Omental fat pad (tissue), 4 donors: ENCODE measurements around the gene BAHCC1. TPM values are rescaled to one million over a fixed set of nuclear protein-coding genes. Genes with fewer than 3 reads are reported as not detected.

ENCODE experiments used
- ATAC-seq: fragments of 150-250 bp; one replicate; pipeline ENCODE4 v1.9.1; 2016; ENCODE audit warnings: mild to moderate bottlenecking, moderate library complexity; ENCODE audit not compliant: low FRiP score
- DNase-seq: peaks from one replicate; pipeline ENCODE4 v3.0.0-alpha.2; 2019; ENCODE audit warnings: low spot score
- total RNA-seq, 4 donors: library from RNA; depleted of rRNA; stranded (reverse); fragments of >200 nt; gene quantifications; one replicate each; pipeline ENCODE4 v1.1.0, GENCODE V29; 2016
- TF ChIP-seq, protein P1 (sequence below), 3 donors: fragments of 450-650 bp; IDR thresholded peaks; one replicate each; pipeline ENCODE4 v1.5.1; 2016 to 2017; ENCODE audit warnings: antibody characterized with exemption in 3 of 3, mild to moderate bottlenecking in 3 of 3, moderate library complexity in 2 of 3

BAHCC1 gene
- total RNA-seq, 4 donors from 2014 or later = 4.8 to 20.8 (median 7.1) TPM

DNA sequence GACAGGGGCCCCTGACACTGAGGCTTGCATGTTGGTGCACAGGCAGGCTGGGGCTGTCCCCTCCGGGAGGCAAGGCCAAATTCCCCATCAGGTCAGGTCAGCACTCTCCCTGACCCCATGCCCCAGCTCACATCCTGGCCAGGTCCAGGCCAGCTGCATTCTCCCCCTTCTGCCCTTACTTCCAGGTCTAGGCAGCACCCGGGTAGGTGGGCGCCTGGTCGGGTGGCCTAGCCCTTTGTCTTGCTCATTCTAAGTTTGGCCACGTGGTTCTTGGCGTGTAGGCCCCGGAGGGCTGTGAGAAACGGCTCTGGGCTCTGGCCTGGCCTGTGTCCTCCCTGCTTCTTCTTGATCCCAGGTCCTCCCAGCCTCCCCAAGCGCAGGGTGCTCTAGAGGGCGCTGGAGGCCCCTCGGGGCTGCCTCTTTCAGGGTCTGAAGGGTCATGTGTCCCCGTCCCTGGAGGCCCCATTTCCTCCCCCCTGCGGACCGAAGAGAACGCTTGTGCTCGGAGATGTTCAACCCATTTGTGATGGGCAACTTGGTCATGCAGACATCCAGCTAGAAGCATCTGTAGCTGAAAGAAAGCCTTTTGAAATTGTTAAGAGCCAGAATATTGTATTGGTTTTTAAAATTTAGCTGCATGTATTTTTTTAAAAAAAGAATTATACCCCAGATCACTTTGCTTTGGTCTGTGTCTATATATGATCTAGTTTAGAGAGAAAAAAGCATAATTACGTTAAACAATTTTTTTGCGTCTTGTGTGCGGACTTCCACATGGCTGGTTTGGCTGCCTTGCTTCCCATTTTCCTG is 6.7 kb downstream of the BAHCC1 start:
- DNase-seq = no peak
- no peak for ATAC-seq
- TF ChIP-seq, protein P1, sequence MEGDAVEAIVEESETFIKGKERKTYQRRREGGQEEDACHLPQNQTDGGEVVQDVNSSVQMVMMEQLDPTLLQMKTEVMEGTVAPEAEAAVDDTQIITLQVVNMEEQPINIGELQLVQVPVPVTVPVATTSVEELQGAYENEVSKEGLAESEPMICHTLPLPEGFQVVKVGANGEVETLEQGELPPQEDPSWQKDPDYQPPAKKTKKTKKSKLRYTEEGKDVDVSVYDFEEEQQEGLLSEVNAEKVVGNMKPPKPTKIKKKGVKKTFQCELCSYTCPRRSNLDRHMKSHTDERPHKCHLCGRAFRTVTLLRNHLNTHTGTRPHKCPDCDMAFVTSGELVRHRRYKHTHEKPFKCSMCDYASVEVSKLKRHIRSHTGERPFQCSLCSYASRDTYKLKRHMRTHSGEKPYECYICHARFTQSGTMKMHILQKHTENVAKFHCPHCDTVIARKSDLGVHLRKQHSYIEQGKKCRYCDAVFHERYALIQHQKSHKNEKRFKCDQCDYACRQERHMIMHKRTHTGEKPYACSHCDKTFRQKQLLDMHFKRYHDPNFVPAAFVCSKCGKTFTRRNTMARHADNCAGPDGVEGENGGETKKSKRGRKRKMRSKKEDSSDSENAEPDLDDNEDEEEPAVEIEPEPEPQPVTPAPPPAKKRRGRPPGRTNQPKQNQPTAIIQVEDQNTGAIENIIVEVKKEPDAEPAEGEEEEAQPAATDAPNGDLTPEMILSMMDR (IDR thresholded peaks at IDR 0.05) = no peak

DNA sequence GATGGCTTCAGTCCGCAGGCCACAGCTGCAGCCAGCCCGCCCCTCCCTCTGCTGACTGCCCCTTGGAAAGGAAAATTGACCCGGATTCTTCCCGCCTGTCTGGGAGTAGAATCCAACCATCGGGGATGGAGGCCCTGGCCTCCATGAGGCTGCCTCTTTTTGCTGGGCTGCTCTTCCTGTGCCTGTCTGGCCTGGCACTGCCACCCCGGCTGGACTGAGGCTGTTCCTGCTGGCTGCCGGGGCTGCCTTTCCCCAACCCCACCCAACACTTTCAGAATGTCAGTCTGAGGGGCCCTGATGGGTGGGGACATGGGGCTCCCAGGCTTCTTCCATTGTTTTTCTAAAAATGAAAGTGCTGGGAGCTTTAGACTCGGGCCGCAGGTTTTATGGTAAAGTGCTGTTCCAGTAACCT is 7.3 kb downstream of the BAHCC1 start:
- ATAC-seq (no peak), DNase-seq (no peak)
- TF ChIP-seq, protein P1 (IDR thresholded peaks at IDR 0.05) = no peak

DNA sequence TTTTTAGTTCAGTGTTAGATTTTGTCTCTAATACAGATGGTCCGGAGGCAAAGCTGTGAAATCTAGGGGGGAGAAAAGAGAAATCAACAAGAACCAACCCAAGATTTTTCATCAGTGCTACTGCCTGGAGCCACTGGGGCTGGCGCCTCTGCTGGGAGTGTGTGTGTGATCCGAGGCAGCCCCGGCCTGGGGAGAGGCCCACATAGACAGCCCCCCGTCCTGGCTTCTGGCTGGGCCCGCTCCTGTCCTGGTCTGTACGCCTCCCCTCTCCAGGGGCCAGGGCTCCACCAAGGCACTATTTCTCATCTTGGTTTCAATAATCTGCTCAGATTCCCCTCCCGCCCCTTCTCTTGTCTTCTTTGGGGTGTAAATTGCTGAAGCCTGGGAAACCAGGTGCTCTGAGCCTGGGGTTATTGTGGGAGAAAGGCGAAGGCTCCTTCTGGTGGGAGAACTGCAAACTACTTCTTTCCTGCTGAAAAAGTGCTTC is 7.8 kb downstream of the BAHCC1 start:
- ATAC-seq (no peak), DNase-seq (no peak)
- TF ChIP-seq, protein P1 (IDR thresholded peaks at IDR 0.05) = no peak

DNA sequence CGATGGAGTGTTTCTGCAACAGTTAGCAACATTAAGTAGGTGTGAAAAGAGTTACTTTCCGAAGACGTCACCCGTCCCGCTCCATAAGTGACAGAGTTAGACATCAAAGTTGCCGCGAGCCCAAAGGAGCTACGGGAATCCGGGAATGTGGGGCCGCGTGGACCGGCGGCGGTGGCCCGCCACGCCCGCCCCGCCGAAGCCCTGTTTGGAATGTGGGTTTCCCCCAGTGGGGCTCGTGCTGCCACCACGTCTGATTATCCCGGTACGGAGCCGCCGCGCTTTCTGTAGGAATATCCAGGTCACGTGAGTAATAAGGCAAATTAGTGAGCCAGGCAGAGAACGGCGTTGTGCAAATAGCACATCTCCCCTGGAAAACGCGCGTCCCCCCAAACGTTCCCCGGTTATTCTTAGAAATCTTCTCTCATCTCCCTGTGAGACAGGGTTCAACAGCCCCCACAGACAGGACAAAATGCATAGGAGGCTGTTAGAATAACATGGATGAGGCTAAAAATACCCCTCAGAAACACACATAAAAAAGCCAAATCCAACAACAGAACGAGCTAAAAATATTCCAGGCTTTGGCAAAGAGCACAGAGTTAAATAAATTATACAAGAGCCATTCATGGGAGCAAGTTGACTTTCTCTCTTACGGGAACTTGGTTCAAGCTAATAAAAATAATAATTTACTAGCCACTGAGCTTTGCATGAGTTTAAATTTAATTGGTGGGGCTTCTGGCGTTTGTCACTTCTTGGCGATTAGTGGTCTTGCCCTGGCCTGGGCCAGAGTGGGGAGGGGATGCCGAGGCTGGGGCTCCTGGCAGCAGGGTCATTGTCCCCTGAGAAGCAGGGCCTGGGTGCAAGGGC is 8.6 kb downstream of the BAHCC1 start:
- DNase-seq = no peak
- TF ChIP-seq, protein P1 (IDR thresholded peaks at IDR 0.05) = no peak
- no peak for ATAC-seq

DNA sequence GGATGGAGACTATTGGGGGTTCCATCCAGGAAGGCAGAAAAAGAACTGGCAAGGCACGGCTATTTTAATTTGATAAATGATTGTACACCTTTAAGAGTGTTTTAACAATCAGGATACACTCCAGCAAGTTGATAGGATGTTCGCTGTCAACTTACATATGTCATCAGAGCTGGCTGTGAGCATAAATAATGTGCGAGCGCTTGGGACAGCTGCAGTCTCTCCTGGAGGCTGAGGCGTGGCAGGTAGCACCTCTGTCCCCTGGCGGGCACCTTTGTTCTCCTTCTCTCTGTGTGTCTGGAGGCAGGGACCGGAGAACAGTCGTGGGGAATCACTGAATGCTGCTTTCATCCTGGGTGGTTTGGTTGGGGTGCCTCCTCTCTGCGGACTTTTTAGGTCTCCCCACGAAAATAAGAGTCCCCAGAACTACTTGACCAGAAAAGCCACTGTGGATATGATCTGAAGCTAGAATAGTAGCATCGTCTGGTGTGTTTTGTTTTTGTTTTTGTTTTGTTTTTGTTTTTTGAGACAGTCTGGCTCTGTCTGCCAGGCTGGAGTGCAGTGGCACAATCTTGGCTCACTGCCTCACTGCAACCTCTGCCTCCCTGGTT is 9.4 kb downstream of the BAHCC1 start:
- ATAC-seq (no peak), DNase-seq (no peak)
- TF ChIP-seq, protein P1 (IDR thresholded peaks at IDR 0.05) = no peak

DNA sequence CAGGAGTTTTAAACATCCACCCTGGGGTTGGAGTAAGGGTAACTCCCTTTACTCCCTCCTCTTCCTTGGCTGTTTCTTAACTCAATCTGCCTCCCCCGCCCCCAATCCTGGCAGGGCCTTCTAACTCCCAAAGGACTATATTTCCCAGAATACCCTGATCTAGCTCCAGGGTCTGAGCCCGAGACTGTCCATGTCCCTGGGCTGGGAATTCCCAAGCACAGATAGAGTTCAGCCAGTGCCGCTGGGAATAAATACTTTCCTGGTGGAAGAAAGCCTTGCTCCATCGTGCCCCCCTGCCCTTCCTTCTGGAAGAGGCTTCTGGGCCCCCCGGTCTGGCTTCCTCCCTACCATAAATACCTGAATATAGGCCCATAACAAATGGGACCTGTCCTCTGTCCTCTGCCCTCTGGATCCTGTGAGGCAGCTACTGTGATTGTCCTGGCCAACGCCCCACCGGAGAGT is 10.2 kb downstream of the BAHCC1 start:
- ATAC-seq = peak; percentile 66
- TF ChIP-seq, protein P1 (IDR thresholded peaks at IDR 0.05) = no peak
- DNase-seq = peak; percentile 60
